ENCODE data around the gene CLTCL1. TPM values are rescaled to one million over a fixed set of nuclear protein-coding genes. Genes with fewer than 3 reads are reported as not detected.

The CLTCL1 gene
- total and polyA plus RNA-seq, 4 donors, result 2.6 to 9.2 (median 4.3) TPM

GRCh38 chr22:19218541-19219233, 72.8 kb downstream of the CLTCL1 start:
- H3K36me3 ChIP-seq (ENCODE audit: control insufficient read depth in 4 of 4, insufficient read depth in 4 of 4, low read length in 4 of 4), result peaks cover 0 to 21% (median 5%) of the 10 kb centered on the region in 4 donors
- H3K9ac ChIP-seq (ENCODE audit: insufficient read depth in 1 of 2, low read length in 2 of 2), result no peak overlapping the region
- no peak overlapping the region for H3K27ac ChIP-seq (ENCODE audit: low read depth in 1 of 2, low read length in 1 of 2)
- DNase-seq (no peak), ATAC-seq (ENCODE audit: insufficient read depth, low FRiP score) (no peak)
- no peaks in the 10 kb centered on the region for H3K27me3 ChIP-seq (ENCODE audit: control insufficient read depth in 3 of 3, insufficient read depth in 3 of 3, low read length in 2 of 3)
- H3K9me3 ChIP-seq (ENCODE audit: control insufficient read depth in 4 of 4, insufficient read depth in 3 of 4, low read length in 3 of 4), result no peaks in the 10 kb centered on the region
- peaks cover 0 to 13% (median 3%) of the 10 kb centered on the region in 5 donors for H3K4me1 ChIP-seq (ENCODE audit: control insufficient read depth in 5 of 5, insufficient read depth in 5 of 5, low read length in 5 of 5)
- no peak for TF ChIP-seq CTCF (IDR thresholded peaks at IDR 0.05; ENCODE audit: control extremely low read depth, extremely low read depth)
- 79 to 81% methylated on average over 5 of the region's 5 CpGs for WGBS, 2 donors
- H3K4me3 ChIP-seq, result no peak overlapping the region

- DNase-seq, result no peak
- Histone ChIP-seq H3K9me3 (ENCODE audit: control insufficient read depth in 4 of 4, insufficient read depth in 3 of 4, low read length in 3 of 4) (no peaks in the 10 kb centered on the region), H3K4me3 (no peak overlapping the region), H3K27ac (ENCODE audit: low read depth in 1 of 2, low read length in 1 of 2) (no peak overlapping the region), H3K36me3 (ENCODE audit: control insufficient read depth in 4 of 4, insufficient read depth in 4 of 4, low read length in 4 of 4) (peaks cover 0 to 13% (median 0%) of the 10 kb centered on the region in 4 donors), H3K9ac (ENCODE audit: insufficient read depth in 1 of 2, low read length in 2 of 2) (no peak overlapping the region), H3K27me3 (ENCODE audit: control insufficient read depth in 3 of 3, insufficient read depth in 3 of 3, low read length in 2 of 3) (no peaks in the 10 kb centered on the region), H3K4me1 (ENCODE audit: control insufficient read depth in 5 of 5, insufficient read depth in 5 of 5, low read length in 5 of 5) (peaks cover 0 to 21% (median 4%) of the 10 kb centered on the region in 5 donors)
- no peak for TF ChIP-seq CTCF (IDR thresholded peaks at IDR 0.05; ENCODE audit: control extremely low read depth, extremely low read depth)
- no peak for ATAC-seq (ENCODE audit: insufficient read depth, low FRiP score)
- WGBS, 2 donors, result 94 to 99% methylated on average over 5 of the region's 5 CpGs
Measured at GRCh38 chr22:19216579-19216978, 74.9 kb downstream of the CLTCL1 start.

GRCh38 chr22:19215360-19215759, 76.2 kb downstream of the CLTCL1 start:
- WGBS, 2 donors, result 93 to 98% methylated on average over 14 of the region's 14 CpGs
- TF ChIP-seq CTCF (IDR thresholded peaks at IDR 0.05; ENCODE audit: control extremely low read depth, extremely low read depth), result no peak
- no peak for ATAC-seq (ENCODE audit: insufficient read depth, low FRiP score)

More at GRCh38 chr22:19215360-19215759, 76.2 kb downstream of the CLTCL1 start:
- peaks cover 0 to 7% (median 0%) of the 10 kb centered on the region in 4 donors for H3K36me3 ChIP-seq (ENCODE audit: control insufficient read depth in 4 of 4, insufficient read depth in 4 of 4, low read length in 4 of 4)
- no peaks in the 10 kb centered on the region for H3K27me3 ChIP-seq (ENCODE audit: control insufficient read depth in 3 of 3, insufficient read depth in 3 of 3, low read length in 2 of 3)
- no peak overlapping the region for H3K4me3 ChIP-seq
- no peaks in the 10 kb centered on the region for H3K9me3 ChIP-seq (ENCODE audit: control insufficient read depth in 4 of 4, insufficient read depth in 3 of 4, low read length in 3 of 4)
- DNase-seq, result no peak
- peaks cover 0 to 21% (median 4%) of the 10 kb centered on the region in 5 donors for H3K4me1 ChIP-seq (ENCODE audit: control insufficient read depth in 5 of 5, insufficient read depth in 5 of 5, low read length in 5 of 5)
- H3K9ac ChIP-seq (ENCODE audit: insufficient read depth in 1 of 2, low read length in 2 of 2), result no peak overlapping the region
- no peak overlapping the region for H3K27ac ChIP-seq (ENCODE audit: low read depth in 1 of 2, low read length in 1 of 2)
